CD4-positive, alpha-beta T cell treated with Interleukin-15 for 4 hours (primary cell): ENCODE data around the gene VSTM4.

ENCODE experiments used
- DNase-seq: peaks from one replicate; pipeline ENCODE4 v3.0.0-alpha.2; 2020; ENCODE audit warnings: low spot score

VSTM4 gene

DNA sequence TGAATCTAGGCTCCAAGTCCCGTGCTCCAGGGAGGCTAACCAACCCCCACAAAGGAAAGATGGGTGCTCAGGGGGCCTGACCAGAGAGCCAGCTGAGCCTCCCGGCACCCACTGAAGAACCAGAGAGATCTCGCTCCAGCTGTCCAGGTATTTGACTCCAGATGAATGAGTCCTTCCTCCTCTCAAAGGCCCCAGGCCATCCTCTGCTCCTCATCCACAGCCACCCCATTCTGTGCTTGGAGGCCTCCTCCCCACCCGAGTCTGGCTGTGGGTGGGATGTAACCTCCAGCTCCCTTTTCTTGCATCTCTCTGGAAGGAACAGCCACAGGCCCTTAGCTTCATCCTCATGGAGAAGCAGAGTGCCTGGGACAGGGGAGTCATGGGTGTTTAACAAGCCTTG lies 44.6 kb downstream of the VSTM4 start:
- DNase-seq: no peak

DNA sequence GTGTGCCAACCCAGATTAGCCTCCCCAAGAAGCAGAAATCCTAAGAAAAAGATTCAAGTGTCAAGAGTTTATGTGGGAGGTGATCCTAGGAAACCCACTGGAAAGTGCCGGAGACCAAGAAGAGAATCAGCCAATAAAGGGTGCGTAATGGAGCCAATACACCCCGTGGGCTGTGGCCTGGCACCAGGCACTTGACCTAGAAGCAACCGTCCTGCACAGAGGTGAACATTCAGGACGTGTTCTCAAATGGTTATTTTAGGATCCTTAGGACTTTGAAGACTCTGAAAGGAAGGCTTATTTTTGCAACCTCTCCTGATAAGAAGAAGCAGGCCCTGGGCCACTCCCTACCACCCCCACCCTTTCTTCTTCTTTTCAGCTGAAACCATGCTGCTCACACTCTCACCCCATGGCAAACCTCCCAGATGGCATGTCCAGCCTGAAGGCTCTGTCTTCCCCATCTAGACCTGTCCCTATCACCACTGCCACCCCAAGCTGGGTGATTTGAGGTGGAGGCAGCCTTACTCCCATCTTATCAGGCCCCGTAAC lies 46.6 kb downstream of the VSTM4 start:
- no peak for DNase-seq

DNA sequence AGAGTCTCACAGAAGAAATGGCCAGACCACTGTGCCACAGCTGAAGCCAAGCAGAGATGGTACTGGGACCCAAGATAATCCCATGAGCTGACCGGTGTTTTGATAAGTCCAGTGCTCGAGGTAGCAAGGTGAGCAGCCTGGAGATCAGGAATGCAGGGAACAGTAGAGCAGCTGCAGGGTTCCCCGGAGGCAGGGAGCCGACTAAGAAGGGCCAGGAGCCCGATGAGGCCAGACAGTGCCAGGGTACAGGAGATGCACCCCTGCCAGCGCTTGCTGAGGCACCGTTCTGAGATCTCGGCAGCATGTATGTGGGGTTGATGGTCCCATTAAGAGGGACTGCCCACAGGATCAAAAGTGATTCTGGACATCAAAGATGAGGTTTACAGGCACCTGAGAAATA lies 47.1 kb downstream of the VSTM4 start:
- DNase-seq: no peak

DNA sequence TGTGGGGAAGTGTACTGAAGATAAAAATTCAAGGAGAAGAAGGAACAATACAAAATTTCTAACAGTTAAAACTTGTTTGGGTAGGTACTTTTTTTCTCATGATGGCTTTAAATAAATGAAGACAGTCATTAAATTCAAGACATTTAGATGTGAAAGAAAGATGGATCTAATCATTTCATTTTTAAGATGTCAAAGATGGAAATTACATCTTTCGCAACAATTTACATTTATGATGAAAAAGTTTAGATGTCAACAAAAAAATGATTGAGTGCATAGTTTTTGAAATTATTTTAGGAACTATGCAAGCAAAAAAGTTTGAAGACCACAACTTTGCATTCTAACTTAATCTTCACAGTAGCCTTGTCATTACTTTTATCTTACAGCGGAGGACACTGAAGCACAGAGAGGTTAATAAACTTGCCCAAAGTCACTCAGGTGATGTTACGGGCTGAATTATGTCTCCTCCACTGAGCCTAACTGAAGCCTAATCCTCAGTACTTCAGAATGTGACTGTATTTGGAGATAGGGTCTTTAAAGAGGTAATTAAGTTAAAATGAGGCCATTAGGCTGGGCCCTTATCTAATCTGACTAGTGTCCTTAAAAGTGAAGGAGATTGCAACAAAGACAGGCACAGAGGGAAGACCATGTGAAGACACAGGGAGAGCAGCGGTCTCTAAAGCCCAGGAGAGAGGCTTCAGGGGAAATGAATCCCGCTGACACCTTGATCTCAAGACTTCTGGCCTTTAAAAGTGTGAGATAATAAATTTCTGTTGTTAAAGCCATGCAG lies 48.2 kb downstream of the VSTM4 start:
- no peak for DNase-seq

DNA sequence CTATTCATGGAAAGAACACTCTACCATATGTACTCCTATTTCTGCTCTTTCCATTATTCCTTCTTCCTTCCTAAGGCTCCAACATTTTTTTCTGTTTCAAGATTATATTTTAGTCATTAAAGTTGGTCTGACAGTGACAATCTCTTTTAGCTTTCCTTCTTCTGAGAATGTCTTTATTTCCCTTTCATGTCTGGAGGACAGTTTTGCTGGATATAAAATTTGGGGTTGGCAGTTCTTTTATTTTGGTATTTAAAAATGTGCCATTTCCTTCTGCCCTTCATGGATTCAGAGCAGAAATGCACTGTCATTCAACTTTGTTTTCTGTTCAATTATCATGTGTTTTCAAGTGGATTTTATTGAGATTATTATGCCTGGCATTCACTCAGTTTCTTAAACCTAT lies 53.1 kb downstream of the VSTM4 start:
- no peak for DNase-seq

DNA sequence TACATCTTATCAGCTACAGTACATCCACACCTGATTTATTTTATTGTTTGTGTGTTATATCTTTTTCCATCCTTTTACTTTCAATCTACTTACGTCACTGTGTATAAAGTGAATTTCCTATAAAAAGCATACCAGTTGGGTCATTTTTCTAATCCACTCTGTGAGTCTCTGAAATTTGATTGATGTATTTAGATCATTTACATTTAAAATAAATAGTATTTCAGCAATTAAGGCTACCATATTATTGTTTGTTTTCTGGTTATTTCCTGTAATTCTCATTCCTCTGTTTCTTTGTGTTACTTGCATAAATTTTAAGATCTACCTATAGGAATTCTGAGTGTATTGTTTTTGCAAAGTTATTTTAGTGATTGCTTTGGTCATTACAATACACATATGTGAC lies 53.7 kb downstream of the VSTM4 start:
- no peak for DNase-seq

DNA sequence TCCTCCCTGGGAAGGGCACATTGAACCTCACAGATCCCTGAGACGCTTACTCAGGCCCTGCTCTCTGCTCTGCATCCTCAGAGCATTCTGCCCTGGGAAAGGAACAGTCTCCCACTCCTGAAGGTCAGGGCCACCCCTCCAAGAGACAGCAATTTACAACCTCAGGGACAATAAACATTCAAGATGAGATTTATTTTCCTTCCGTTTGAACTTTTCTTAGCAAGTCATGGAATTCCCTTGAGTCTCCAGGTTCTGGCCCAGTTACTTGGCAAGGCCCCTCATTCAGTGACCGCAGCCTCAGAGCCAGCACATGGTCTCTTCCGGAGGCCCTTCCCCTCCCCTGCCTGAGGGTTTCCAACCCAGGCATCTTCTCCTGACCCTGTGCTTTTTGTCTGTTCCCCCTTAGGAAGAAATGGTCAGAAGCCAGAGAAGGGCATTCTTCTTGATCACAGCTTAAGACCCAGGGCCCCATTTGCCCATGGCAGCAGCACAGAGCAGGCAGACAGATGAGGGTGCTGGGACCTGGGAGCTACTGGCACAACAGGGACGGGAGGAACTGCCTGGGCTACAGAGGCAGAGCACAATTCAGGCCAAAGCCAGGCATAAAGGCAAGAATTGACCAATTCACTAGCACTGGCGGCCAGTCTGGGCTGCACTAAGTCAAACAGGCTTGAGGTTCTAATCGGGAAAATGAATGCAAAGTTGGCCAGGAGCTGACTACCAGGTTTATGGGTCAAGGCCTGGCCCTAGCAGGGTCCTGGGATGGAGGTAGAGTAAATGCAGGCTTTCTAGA lies 56.7 kb downstream of the VSTM4 start:
- DNase-seq: no peak

DNA sequence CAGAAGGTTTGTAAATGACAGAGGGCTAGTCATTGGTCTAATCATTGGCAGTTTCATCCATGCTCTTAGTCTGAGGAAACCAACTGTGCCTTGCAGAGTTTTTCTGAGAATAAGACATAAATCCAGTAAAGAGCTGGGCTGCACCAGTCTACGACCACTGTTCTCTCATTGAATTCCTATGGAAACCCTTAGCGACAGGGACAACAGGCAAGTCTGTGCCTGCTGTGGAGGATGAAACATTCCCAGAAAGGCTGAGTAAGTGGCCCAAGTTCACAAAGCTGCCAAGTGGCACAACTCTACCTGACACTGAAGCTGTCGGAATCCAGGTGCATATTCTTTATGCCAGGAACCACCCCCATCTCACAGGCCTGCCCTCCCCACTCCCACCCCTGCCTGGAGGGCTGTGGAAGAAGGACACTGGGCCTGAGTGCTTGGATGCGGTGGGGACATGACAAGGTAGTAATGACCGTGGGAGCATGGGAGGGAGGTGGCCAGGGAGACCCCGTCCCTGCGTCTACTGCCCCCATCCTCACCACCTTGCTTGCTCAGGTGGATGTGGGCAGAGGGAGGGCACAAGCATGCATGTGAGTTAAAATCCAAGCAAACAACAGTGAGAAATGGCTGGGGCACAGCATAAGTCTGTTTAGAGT lies 58.0 kb downstream of the VSTM4 start:
- no peak for DNase-seq

DNA sequence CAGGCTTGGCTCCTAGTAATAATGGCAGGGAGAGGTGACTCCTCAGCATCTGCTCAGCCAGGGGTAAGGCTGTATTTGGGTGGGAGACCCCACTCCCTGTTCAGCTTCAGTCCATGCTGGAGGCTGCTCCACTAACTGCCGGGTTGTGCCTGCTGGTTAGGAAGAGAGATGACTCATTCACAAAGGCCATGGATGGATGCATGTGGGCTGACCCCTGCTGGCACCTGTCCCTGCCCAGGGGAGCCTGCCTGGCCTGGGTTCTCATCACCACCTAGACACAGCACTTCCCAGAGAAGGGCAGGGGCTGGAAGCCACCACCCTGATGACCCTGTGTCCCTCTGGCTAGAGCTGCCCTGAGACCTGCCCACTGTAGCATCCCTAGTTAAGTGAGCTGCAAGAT lies 59.0 kb downstream of the VSTM4 start:
- no peak for DNase-seq

DNA sequence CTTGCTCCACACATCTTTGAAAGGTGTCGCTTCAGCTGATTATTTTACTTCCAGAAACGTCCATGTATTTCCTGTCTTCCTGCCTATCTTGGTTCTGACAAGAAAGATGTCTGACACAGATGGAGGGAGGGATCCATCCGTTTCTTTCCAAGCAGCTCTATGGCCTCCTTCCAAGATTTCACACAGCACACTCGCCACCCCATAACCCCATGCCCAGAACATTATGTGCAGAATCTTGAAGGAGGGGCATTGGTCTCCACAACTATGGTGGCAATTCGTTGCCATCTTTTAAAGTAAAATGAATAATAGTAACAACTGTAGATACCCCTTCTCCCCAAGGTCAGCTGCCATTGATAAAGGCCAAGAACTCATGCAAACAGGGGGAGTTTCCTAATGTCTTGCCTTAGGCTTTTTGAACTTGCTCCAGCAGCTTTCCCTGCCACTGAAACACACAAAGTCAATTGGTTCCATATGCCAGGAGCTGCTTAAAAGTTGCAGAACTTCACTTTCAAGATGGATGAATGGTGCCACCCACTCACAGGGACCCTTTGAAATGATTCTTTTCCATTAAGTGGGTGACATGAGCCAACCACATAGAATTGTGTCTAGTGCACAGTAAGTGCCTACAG lies 60.0 kb downstream of the VSTM4 start:
- no peak for DNase-seq

DNA sequence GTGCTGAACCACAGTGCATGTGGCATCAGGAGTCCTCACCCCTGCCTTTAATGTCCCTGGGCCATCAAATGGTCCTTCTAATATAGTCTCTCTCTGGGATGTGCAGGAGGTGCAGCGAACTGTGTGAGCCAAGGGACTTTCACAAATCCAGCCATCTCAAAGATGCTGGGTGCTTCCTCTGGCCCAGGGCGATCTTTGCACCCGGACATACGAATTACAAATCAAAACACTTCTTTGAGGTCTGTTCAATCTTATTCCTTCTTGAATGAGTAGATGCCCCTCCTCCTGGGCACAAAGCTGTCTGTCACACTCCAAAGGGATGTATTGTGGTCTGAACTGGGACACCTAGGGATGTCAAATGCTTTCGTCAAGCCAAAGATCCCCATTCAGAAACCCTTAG lies 60.6 kb downstream of the VSTM4 start:
- no peak for DNase-seq

DNA sequence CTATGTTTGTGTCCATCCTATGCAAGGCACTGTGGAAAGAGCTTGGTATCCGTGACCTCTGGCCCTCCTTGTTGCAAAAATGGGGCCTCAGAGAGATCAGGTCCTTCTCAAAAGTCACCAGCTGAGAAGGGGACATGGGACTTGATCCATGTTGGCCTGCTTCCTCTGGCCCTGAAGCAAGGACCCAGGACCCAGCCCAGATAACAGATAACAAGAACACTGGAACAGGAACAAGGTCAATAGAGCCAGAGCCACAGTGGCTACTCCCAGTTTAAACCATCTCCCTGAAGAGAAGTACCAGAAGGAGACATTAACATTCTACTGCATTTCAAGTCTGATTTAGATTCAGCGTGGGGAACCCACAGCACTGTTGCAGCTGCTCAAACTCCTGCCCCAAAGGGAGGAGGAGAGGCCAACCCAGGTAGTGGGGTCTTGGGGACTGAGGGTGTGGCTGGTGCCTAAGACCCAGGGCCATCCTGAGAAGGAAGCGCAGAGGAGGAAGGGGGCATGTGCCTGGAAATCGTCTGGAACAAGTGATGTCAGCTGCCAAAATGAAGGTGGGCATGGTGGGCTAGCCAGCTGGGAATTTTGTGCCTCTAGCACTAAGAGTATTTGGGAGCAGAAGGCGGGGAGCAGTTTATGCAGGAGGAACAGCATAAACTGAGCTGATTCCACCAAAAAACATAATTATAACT lies 61.2 kb downstream of the VSTM4 start:
- DNase-seq: no peak

DNA sequence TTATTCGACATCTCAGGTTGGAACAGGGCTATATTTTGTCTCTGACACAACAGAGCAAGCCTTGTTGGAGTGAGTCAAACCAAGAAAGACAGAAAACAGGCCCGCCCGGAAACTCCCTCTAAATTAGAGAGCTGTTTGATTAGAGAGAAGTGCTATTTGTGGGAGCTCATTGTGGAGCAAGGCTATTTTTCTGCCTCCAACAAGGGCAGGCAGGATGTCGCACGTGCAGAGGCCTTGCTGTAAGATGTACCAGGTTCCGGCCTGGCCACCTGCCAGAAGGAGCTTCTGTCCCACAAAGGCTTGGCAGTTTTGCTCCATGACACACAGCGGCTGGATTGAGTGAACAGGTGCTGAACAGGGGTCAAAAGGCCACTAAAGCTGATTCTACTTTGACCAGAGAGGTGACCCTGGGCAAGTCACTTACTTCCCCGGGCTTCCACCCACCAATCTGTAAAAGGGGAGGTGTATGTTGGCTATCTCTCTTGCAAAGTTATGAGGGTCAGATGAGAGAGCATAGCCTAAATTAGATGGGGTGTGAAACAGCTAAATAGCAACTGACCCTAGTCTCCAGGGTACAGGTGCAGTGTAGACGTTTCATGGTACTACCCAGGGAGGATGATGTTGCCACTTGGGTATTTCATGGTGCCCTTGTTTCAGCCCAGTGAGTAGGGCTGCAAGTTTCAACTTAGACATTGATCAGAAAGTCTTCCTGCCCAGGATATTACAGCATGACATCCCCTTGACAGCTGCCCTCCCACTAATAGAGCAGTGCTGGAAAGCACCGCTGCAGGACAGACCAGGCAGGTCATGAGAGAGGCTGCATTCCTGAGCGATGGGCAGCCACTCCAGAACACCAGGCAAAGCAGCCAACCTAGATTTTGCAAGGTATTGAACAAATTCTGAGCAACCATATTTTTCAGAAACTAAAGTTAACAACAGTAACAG lies 62.0 kb downstream of the VSTM4 start:
- no peak for DNase-seq

DNA sequence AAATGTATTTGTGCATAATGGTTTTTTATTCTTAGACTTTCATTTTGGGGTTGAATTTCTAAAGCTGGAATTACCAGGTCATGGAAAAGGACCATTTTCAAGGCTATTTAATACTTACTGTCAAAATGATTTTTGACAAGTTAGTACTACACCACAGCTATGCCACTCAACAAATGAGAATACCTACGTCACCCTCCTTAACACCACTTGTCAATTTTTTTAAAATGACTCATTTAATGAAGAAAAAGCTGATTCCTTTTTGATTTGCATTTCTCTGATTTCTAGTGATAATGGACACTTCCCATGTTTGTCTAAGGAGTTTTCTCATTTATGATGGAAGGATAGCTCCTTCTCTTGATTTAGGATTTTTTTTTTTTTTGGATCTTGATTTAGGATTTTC lies 63.3 kb downstream of the VSTM4 start:
- no peak for DNase-seq

DNA sequence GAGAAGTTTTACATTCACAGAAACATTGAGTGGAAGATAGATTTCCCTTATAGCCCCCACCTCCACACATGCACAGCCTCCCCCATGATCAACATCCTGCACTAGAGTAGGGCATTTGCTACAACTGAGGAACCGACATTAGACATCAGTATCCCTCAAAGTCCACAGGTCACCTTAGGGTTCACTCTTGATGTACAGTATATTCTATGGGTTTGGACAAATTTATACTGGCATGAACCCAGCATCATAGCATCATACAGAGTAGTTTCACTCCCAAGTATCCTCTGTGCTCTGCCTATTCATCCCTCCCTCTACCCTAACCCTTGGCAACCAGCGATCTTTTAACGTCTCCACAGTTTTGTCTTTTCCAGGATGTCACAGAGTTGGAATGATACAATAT lies 64.4 kb downstream of the VSTM4 start:
- no peak for DNase-seq

DNA sequence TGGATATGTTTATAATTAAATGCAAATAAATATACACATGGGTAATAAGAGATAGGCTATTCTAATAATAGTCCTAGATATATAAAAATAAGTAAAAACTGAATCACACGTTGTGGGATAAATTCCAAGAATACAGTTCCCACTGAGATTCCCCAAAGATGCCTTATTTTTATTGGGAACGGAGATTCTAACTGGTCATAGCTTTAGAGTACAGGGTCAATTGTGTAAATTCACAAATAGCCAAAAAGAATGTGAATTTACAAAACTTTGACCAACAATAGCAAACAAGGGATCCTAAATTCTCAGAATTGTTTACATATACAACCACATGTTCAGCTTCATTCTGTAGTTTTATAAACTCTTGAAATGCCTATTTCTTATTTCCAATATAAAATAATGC lies 65.0 kb downstream of the VSTM4 start:
- no peak for DNase-seq

DNA sequence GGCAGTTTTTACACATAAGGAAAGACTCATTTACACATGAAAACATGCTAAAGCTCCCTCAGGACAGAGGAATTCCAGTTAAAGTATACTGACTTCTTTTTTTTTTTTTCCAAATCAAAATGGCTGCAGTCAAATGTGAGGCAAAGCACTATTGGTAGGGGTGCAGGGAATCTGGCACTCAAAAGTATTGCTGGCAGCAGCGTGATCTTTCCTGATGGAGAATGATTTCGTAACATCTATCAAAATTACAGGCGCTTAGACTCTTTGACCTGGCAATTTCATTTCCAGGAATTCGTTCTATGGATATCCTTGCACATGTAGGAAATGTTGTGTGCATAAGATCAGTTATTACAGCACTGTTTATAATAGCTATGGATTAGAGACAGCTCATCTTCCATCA lies 65.7 kb downstream of the VSTM4 start:
- no peak for DNase-seq

DNA sequence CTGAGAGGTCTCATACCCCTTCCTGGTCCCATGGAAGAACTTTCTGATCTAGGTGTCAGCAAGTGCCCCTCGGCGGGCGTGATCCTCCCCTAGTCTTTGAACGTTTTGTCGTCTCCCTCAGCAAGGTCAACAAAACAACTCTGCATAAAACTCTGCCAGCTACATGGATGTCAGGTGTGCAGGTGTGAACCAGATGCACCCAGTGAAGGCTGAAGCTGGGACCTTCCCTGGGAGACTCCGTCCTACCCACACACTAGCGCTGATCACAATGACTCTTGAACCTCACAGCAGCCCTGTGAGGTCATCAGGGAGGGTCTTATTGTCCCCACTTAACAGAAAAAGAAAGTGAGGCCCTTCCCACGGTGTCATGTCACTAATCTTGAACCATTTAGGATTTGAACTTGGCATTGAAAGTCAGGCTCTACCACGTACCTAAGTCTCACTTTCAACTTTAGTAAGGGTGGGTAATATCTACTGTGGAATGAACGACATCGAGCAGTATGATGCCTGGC lies 68.1 kb downstream of the VSTM4 start:
- DNase-seq: no peak

DNA sequence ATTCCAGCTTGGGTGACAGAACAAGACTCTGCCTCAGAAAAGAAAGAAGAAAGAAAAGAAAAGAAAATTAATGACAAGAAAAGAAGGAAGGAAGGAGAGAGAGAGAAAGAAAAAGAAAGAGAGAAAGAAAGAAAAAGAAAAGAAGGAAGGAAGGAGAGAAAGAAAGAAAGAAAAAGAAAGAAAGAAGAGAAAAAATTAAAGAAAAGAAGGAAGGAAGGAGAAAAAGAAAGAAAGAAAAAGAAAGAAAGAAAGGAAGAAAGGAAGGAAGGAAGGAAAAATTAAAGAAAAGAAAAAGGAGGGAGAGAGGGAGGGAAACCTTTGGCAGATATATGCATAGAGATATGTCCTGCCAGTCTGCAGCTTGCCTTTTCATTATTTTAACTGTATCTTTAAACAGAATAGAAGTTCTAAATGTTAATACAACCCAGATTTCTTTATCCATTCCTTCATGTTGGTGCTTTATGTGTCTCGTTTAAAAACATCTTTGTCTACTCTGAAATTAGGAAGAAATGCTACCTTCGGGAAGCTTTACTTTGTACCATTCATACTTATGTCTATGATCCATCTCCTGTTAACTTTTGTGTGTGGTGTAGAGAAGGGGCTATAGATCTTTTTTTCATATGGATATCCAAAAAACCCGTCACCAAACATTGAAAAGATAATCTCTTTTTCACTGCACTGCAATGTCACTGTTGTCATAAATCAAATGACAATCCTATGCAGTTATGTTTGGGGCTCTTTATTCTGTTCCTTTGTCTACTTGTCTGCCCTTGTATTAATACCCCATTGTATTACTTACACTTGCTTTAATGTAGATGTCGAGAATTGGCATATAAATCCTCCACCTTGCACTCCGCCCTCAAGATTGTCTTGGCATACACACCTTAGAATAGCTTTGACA lies 70.8 kb downstream of the VSTM4 start:
- no peak for DNase-seq
